NCI-H1436 (cell line): ENCODE results near the gene AK4.
"Not testable (repeated sequence)": the region's sequence is repeated elsewhere in the genome, so short reads cannot be mapped to it uniquely, and the experiment has no call there.

Experiments
- DNase-seq: peaks from one replicate; lab custom pipeline; 2025; lab: John Stamatoyannopoulos, UW

Gene AK4

GRCh38 chr1:65150583-65151263 is 2.7 kb downstream of the AK4 start:
- no peak for DNase-seq

GRCh38 chr1:65151641-65152040 is 3.6 kb downstream of the AK4 start:
- DNase-seq: no peak

GRCh38 chr1:65153635-65154034 is 5.6 kb downstream of the AK4 start:
- no peak for DNase-seq

- DNase-seq: no peak
Measured at GRCh38 chr1:65156910-65157545, 9.0 kb downstream of the AK4 start.

- DNase-seq: no peak
Measured at GRCh38 chr1:65157546-65157941, 9.5 kb downstream of the AK4 start.

GRCh38 chr1:65159291-65159688 is 11.3 kb downstream of the AK4 start:
- not testable (repeated sequence) for DNase-seq

GRCh38 chr1:65159801-65160523 is 12.0 kb downstream of the AK4 start:
- DNase-seq: no peak

GRCh38 chr1:65163201-65163805 is 15.3 kb downstream of the AK4 start:
- DNase-seq: no peak

GRCh38 chr1:65164101-65164500 is 16.1 kb downstream of the AK4 start:
- not testable (repeated sequence) for DNase-seq

- no peak for DNase-seq
Measured at GRCh38 chr1:65164633-65165032, 16.6 kb downstream of the AK4 start.

- no peak for DNase-seq
Measured at GRCh38 chr1:65165269-65165993, 17.4 kb downstream of the AK4 start.

GRCh38 chr1:65166572-65167305 is 18.7 kb downstream of the AK4 start:
- no peak for DNase-seq

- no peak for DNase-seq
Measured at GRCh38 chr1:65167586-65168242, 19.7 kb downstream of the AK4 start.

GRCh38 chr1:65168867-65169266 is 20.9 kb downstream of the AK4 start:
- DNase-seq: no peak

- DNase-seq: no peak
Measured at GRCh38 chr1:65170511-65171142, 22.6 kb downstream of the AK4 start.

- no peak for DNase-seq
Measured at GRCh38 chr1:65172936-65173690, 25.1 kb downstream of the AK4 start.

GRCh38 chr1:65174585-65174984 is 26.6 kb downstream of the AK4 start:
- DNase-seq: no peak

GRCh38 chr1:65175171-65176055 is 27.4 kb downstream of the AK4 start:
- no peak for DNase-seq

GRCh38 chr1:65176056-65176450 is 28.1 kb downstream of the AK4 start:
- no peak for DNase-seq
